Ishikawa (cell line): ENCODE measurements around the gene OSBPL10.

Source experiments
- CEBPB ChIP-seq: IDR thresholded peaks from 2 replicates; pipeline ENCODE4 v1.6.1; 2012
- EP300 ChIP-seq: IDR thresholded peaks from 2 replicates; pipeline ENCODE4 v1.6.1; 2012; ENCODE audit warnings: borderline replicate concordance
- MAX ChIP-seq: IDR thresholded peaks from 2 replicates; pipeline ENCODE4 v1.6.1; 2012
- RAD21 ChIP-seq: IDR thresholded peaks from 2 replicates; pipeline ENCODE4 v1.6.1; 2012; ENCODE audit warnings: low read depth
- REST ChIP-seq: IDR thresholded peaks from 2 replicates; pipeline ENCODE4 v1.6.1; 2012; ENCODE audit warnings: low read depth, mild to moderate bottlenecking
- USF1 ChIP-seq: IDR thresholded peaks from 2 replicates; pipeline ENCODE4 v1.6.1; 2012

- TF ChIP-seq RAD21 = no peak
- no peak for TF ChIP-seq CEBPB
- no peak for TF ChIP-seq EP300
- no peak for TF ChIP-seq REST
- no peak for TF ChIP-seq USF1
- TF ChIP-seq MAX = no peak
Observed at GRCh38 chr3:31713816-31714215, 267.2 kb downstream of the OSBPL10 start.
